Measurements from ENCODE around the gene TP73.

TP73 gene

DNA sequence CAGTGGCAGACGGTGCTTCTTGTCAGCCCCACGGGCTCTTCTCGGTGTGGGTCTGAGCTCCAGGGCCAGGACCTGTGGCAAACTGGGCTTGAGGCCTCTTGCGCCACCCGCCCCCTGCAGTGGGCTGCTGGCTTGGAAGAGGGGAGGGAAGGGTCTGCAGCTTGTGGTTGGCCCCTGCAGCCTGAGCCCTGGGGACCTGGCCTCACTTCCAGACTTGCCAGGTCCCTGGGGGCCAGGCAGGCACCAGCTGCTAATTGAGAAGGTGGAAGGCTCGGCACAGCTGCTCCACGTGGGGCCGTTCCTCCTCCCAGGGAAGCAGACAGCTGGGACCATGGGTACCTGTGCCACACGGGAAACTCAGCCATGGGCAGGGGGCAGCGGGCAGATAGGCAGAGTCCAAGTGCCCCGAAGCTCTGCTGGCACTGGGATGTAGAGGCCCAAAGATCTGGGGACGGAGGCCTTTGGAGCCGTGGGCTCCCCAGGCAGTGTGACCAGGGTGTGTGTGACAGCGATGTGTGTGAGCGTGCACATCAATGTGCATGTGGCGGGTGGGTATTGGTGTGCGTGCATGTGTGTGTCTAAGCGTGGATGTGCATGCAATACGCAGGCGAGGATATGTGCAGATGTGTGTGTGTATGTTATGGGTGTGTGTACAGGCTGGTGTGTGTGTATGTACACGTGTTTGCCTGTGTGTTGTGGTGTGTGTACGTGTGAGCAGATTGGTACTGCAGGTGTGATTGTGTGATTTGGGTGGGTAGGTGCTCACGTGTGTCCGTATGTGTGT is 39.3 kb downstream of the TP73 start:
- H3K27me3 ChIP-seq (ENCODE audit: control insufficient read depth, insufficient read depth, low read length) = peaks cover 6% of the 10 kb centered on the region
- H3K9me3 ChIP-seq (ENCODE audit: control insufficient read depth, low read depth, low read length) = no peaks in the 10 kb centered on the region
- peaks cover 19% of the 10 kb centered on the region for H3K4me1 ChIP-seq (ENCODE audit: control insufficient read depth, low read depth, low read length)
- H3K27ac ChIP-seq (ENCODE audit: low read length) = no peak overlapping the region
- no peak overlapping the region for H3K4me3 ChIP-seq (ENCODE audit: low read length)
- no peaks in the 10 kb centered on the region for H3K36me3 ChIP-seq (ENCODE audit: control insufficient read depth, low read depth, low read length)
- no peak overlapping the region for H3K9ac ChIP-seq (ENCODE audit: low read length)

GRCh38 chr1:3692598-3692997 is 40.3 kb downstream of the TP73 start:
- peaks cover 18% of the 10 kb centered on the region for H3K4me1 ChIP-seq (ENCODE audit: control insufficient read depth, low read depth, low read length)
- no peak overlapping the region for H3K4me3 ChIP-seq (ENCODE audit: low read length)
- no peaks in the 10 kb centered on the region for H3K36me3 ChIP-seq (ENCODE audit: control insufficient read depth, low read depth, low read length)

GRCh38 chr1:3693321-3693720 is 41.0 kb downstream of the TP73 start:
- H3K9me3 ChIP-seq (ENCODE audit: control insufficient read depth, low read depth, low read length) = no peaks in the 10 kb centered on the region
- no peaks in the 10 kb centered on the region for H3K36me3 ChIP-seq (ENCODE audit: control insufficient read depth, low read depth, low read length)
- H3K27ac ChIP-seq (ENCODE audit: low read length) = no peak overlapping the region
- no peak overlapping the region for H3K4me3 ChIP-seq (ENCODE audit: low read length)
- peaks cover 11% of the 10 kb centered on the region for H3K4me1 ChIP-seq (ENCODE audit: control insufficient read depth, low read depth, low read length)
- no peak overlapping the region for H3K9ac ChIP-seq (ENCODE audit: low read length)
- H3K27me3 ChIP-seq (ENCODE audit: control insufficient read depth, insufficient read depth, low read length) = peaks cover 6% of the 10 kb centered on the region

More at GRCh38 chr1:3692598-3692997, 40.3 kb downstream of the TP73 start:
- no peak overlapping the region for H3K27ac ChIP-seq (ENCODE audit: low read length)
- no peaks in the 10 kb centered on the region for H3K9me3 ChIP-seq (ENCODE audit: control insufficient read depth, low read depth, low read length)
- peaks cover 6% of the 10 kb centered on the region for H3K27me3 ChIP-seq (ENCODE audit: control insufficient read depth, insufficient read depth, low read length)
- no peak overlapping the region for H3K9ac ChIP-seq (ENCODE audit: low read length)

GRCh38 chr1:3695326-3696217 is 43.3 kb downstream of the TP73 start:
- Histone ChIP-seq H3K4me1 (ENCODE audit: control insufficient read depth, low read depth, low read length) (no peaks in the 10 kb centered on the region), H3K27me3 (ENCODE audit: control insufficient read depth, insufficient read depth, low read length) (peaks cover 6% of the 10 kb centered on the region), H3K9me3 (ENCODE audit: control insufficient read depth, low read depth, low read length) (no peaks in the 10 kb centered on the region), H3K9ac (ENCODE audit: low read length) (no peak overlapping the region), H3K36me3 (ENCODE audit: control insufficient read depth, low read depth, low read length) (no peaks in the 10 kb centered on the region), H3K27ac (ENCODE audit: low read length) (no peak overlapping the region), H3K4me3 (ENCODE audit: low read length) (no peak overlapping the region)

DNA sequence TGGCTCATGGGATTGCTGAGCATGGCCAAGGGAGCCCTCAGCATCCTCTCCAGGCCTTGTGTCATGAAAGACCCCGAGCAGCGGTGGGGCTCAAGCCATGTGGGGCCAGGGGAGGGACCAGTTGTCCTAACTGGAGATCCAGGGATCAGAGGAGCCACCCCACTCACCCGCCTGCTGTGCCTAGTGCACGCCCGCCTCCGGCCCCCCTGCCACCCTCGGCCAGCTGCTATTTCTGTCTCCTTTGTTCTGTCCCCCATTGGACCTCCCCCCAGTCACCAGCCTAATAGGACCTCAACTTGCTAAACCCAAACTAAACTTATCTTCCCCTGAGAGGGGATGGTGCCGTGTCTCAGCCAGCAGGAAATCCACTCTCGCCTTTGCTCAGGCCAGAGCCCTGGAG is 44.4 kb downstream of the TP73 start:
- H3K4me1 ChIP-seq (ENCODE audit: control insufficient read depth, low read depth, low read length) = no peaks in the 10 kb centered on the region
- no peaks in the 10 kb centered on the region for H3K9me3 ChIP-seq (ENCODE audit: control insufficient read depth, low read depth, low read length)
- H3K36me3 ChIP-seq (ENCODE audit: control insufficient read depth, low read depth, low read length) = no peaks in the 10 kb centered on the region
- no peak overlapping the region for H3K4me3 ChIP-seq (ENCODE audit: low read length)
- H3K27ac ChIP-seq (ENCODE audit: low read length) = no peak overlapping the region
- peaks cover 6% of the 10 kb centered on the region for H3K27me3 ChIP-seq (ENCODE audit: control insufficient read depth, insufficient read depth, low read length)
- no peak overlapping the region for H3K9ac ChIP-seq (ENCODE audit: low read length)

- Histone ChIP-seq H3K4me1 (ENCODE audit: control insufficient read depth, low read depth, low read length) (no peaks in the 10 kb centered on the region), H3K4me3 (ENCODE audit: low read length) (no peak overlapping the region), H3K27ac (ENCODE audit: low read length) (no peak overlapping the region), H3K27me3 (ENCODE audit: control insufficient read depth, insufficient read depth, low read length) (peaks cover 6% of the 10 kb centered on the region), H3K36me3 (ENCODE audit: control insufficient read depth, low read depth, low read length) (no peaks in the 10 kb centered on the region), H3K9me3 (ENCODE audit: control insufficient read depth, low read depth, low read length) (no peaks in the 10 kb centered on the region), H3K9ac (ENCODE audit: low read length) (no peak overlapping the region)
Measured at GRCh38 chr1:3697104-3697503, 44.8 kb downstream of the TP73 start.

GRCh38 chr1:3697810-3698209 is 45.5 kb downstream of the TP73 start:
- Histone ChIP-seq H3K9ac (ENCODE audit: low read length) (no peak overlapping the region), H3K4me1 (ENCODE audit: control insufficient read depth, low read depth, low read length) (no peaks in the 10 kb centered on the region), H3K9me3 (ENCODE audit: control insufficient read depth, low read depth, low read length) (no peaks in the 10 kb centered on the region), H3K36me3 (ENCODE audit: control insufficient read depth, low read depth, low read length) (no peaks in the 10 kb centered on the region), H3K4me3 (ENCODE audit: low read length) (no peak overlapping the region), H3K27me3 (ENCODE audit: control insufficient read depth, insufficient read depth, low read length) (peaks cover 6% of the 10 kb centered on the region), H3K27ac (ENCODE audit: low read length) (no peak overlapping the region)

DNA sequence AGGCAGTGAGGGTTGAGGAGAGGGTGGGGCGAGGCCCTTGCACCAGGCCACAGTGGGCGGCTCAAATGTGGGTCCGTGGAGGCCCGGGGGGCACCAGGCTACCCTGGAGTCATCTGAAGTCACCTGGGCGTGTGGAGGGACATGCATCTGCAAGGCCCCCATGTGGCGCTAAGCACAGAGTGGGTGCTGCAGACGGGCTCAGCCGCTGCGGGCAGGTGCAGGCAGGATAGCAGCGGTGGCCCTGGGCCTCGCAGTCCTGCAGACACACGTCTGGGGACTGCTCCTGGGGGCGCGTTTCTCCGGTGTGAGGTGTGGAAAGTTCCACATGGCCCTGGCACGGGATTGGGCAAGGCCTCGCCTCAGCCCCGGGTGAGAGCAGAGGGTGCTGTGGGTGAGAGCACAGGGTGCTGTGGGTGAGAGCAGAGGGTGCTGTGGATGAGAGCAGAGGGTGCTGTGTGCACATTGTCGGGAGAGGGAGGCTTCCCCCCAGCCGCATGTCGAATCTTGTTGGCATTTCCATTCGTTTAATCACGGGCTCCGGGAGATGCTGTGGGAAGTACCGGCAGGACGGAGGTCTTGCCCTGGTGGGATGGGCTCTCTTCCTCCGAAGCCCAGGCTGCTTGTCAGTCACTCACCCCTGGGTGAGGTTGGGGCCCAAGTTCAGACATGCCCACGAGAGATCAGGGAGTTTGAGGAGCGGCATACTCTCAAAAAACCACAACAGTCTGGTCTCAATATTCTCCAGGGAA is 46.5 kb downstream of the TP73 start:
- Histone ChIP-seq H3K4me3 (ENCODE audit: low read length) (no peak overlapping the region), H3K9me3 (ENCODE audit: control insufficient read depth, low read depth, low read length) (no peaks in the 10 kb centered on the region), H3K27me3 (ENCODE audit: control insufficient read depth, insufficient read depth, low read length) (peaks cover 6% of the 10 kb centered on the region), H3K27ac (ENCODE audit: low read length) (no peak overlapping the region), H3K9ac (ENCODE audit: low read length) (no peak overlapping the region), H3K4me1 (ENCODE audit: control insufficient read depth, low read depth, low read length) (no peaks in the 10 kb centered on the region), H3K36me3 (ENCODE audit: control insufficient read depth, low read depth, low read length) (no peaks in the 10 kb centered on the region)

GRCh38 chr1:3699596-3699995 is 47.3 kb downstream of the TP73 start:
- Histone ChIP-seq H3K9ac (ENCODE audit: low read length) (no peak overlapping the region), H3K27me3 (ENCODE audit: control insufficient read depth, insufficient read depth, low read length) (peaks cover 6% of the 10 kb centered on the region), H3K4me3 (ENCODE audit: low read length) (no peak overlapping the region), H3K9me3 (ENCODE audit: control insufficient read depth, low read depth, low read length) (no peaks in the 10 kb centered on the region), H3K36me3 (ENCODE audit: control insufficient read depth, low read depth, low read length) (no peaks in the 10 kb centered on the region), H3K27ac (ENCODE audit: low read length) (no peak overlapping the region), H3K4me1 (ENCODE audit: control insufficient read depth, low read depth, low read length) (no peaks in the 10 kb centered on the region)

GRCh38 chr1:3700631-3701030 is 48.3 kb downstream of the TP73 start:
- peaks cover 6% of the 10 kb centered on the region for H3K27me3 ChIP-seq (ENCODE audit: control insufficient read depth, insufficient read depth, low read length)
- H3K4me1 ChIP-seq (ENCODE audit: control insufficient read depth, low read depth, low read length) = no peaks in the 10 kb centered on the region

DNA sequence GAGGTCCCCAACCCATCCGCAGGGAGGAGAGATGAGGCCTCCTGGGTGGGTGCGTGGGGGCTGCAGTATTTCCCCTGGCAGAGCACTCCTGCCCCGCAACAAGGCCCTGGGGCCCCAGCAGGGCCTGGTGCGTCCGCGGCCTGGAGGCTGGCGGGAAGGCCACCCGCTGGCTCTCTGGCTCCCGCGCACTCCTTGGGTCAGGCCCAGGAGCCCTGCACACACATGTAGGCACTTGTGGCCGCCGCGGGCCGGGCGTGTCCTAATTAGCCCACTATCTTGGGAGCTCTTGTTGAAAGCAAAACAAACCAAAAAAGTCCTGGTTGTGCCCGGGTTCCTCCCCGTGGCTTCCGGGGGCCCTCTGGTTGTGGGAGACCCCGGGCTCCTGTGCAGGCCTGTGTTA is 50.2 kb downstream of the TP73 start:
- no peaks in the 10 kb centered on the region for H3K36me3 ChIP-seq (ENCODE audit: control insufficient read depth, low read depth, low read length)
- H3K9me3 ChIP-seq (ENCODE audit: control insufficient read depth, low read depth, low read length) = no peaks in the 10 kb centered on the region
- H3K27ac ChIP-seq (ENCODE audit: low read length) = no peak overlapping the region
- no peak overlapping the region for H3K9ac ChIP-seq (ENCODE audit: low read length)
- H3K27me3 ChIP-seq (ENCODE audit: control insufficient read depth, insufficient read depth, low read length) = no peaks in the 10 kb centered on the region
- H3K4me3 ChIP-seq (ENCODE audit: low read length) = no peak overlapping the region
- peaks cover 6% of the 10 kb centered on the region for H3K4me1 ChIP-seq (ENCODE audit: control insufficient read depth, low read depth, low read length)

More at GRCh38 chr1:3700631-3701030, 48.3 kb downstream of the TP73 start:
- no peaks in the 10 kb centered on the region for H3K36me3 ChIP-seq (ENCODE audit: control insufficient read depth, low read depth, low read length)
- no peak overlapping the region for H3K4me3 ChIP-seq (ENCODE audit: low read length)
- no peaks in the 10 kb centered on the region for H3K9me3 ChIP-seq (ENCODE audit: control insufficient read depth, low read depth, low read length)
- no peak overlapping the region for H3K9ac ChIP-seq (ENCODE audit: low read length)
- H3K27ac ChIP-seq (ENCODE audit: low read length) = no peak overlapping the region

Measured in iPS-18a (cell line).